Psoas muscle (tissue), 8 donors: ENCODE measurements around the gene GPR101. TPM values are rescaled to one million over a fixed set of nuclear protein-coding genes. Genes with fewer than 3 reads are reported as not detected.
"Not testable (repeated sequence)": the region's sequence is repeated elsewhere in the genome, so short reads cannot be mapped to it uniquely, and the experiment has no call there.

Experiments used
- ATAC-seq, 4 donors: fragments of 200-7000 bp; cut with Tn5 transposase; one replicate each; pipeline ENCODE4 v1.9.1; 2020; ENCODE audit warnings: moderate library complexity in 3 of 4, mild to moderate bottlenecking in 2 of 4
- DNase-seq, 2 donors: peaks; one replicate each; pipeline ENCODE4 v3.0.0-alpha.2; 2020
- H3K27ac ChIP-seq: fragments of 200-600 bp; one replicate; pipeline ENCODE4 v1.8.0; 2022
- H3K27me3 ChIP-seq, 3 donors: fragments of 200-600 bp in 1 of 3; one replicate each; pipeline versions ENCODE4 v1.6.1 to v1.8.0; 2013 to 2022; ENCODE audit warnings: low read length in 2 of 3, mild to moderate bottlenecking in 2 of 3, moderate library complexity in 1 of 3; ENCODE audit not compliant: insufficient read depth in 3 of 3
- H3K36me3 ChIP-seq, 2 donors: fragments of 200-600 bp in 1 of 2; one replicate each; pipeline versions ENCODE4 v1.6.1 to v1.8.0; 2013 to 2022; ENCODE audit warnings: low read depth in 1 of 2, mild to moderate bottlenecking in 1 of 2, moderate library complexity in 1 of 2; ENCODE audit not compliant: insufficient read depth in 1 of 2
- H3K4me1 ChIP-seq: fragments of 200-600 bp; one replicate; pipeline ENCODE4 v1.8.0; 2022
- H3K4me3 ChIP-seq: fragments of 200-600 bp; one replicate; pipeline ENCODE4 v1.8.0; 2022; ENCODE audit warnings: mild to moderate bottlenecking
- H3K9me3 ChIP-seq: fragments of 200-600 bp; one replicate; pipeline ENCODE4 v1.8.0; 2022
- WGBS, 3 donors: extraction: QIAGEN DNeasy Blood & Tissue Kit; methylation state at CpG; one replicate each; pipeline versions ENCODE4 v1.1.6 to v1.1.7; 2013; 5-methylcytosine and 5-hydroxymethylcytosine counted together
- intact Hi-C, 2 donors: fragments of 100-400 bp; cut with DNase I; formaldehyde crosslinking; loops; one replicate each; pipeline versions ENCODE4 v1.11.0 to v1.14.2; 2022
- polyA plus RNA-seq, 3 donors: library from polyadenylated mRNA; stranded (reverse); fragments of 200-250 nt; gene quantifications; one replicate each; pipeline ENCODE4 v1.2.3, GENCODE V29; 2013
- total RNA-seq, 4 donors: library from RNA; stranded (reverse); fragmentation: NEBNext Ultra II Directional in 2 of 4; extraction: Animal tissue kit (Norgen Biotek cat#: 25700) in 2 of 4; gene quantifications; one replicate each; pipeline versions ENCODE4 v1.2.1 to v1.2.4, GENCODE V29; 2021 to 2023
- TF ChIP-seq, protein P1 (sequence below): fragments of 200-600 bp; IDR thresholded peaks from one replicate; pipeline ENCODE4 v1.8.0; 2022; ENCODE audit warnings: antibody characterized with exemption
- donor health status: healthy with polysubstance abuse.
- donor health status: DM: no; HTN: no; CAD: no; lungs with moderate emphysema.
- donor health status: Bipolar disorder and iron deficiency.
- donor health status: healthy.
- donor health status: DM: yes; HTN: yes; CAD: no.
- donor health status: DM: no; HTN: no; CAD: no.
- donor health status: DM: no; HTN: no; CAD: no.
- donor health status: DM: yes; HTN: yes; CAD: no.

Gene GPR101
- total and polyA plus RNA-seq, 7 donors = not detected

DNA sequence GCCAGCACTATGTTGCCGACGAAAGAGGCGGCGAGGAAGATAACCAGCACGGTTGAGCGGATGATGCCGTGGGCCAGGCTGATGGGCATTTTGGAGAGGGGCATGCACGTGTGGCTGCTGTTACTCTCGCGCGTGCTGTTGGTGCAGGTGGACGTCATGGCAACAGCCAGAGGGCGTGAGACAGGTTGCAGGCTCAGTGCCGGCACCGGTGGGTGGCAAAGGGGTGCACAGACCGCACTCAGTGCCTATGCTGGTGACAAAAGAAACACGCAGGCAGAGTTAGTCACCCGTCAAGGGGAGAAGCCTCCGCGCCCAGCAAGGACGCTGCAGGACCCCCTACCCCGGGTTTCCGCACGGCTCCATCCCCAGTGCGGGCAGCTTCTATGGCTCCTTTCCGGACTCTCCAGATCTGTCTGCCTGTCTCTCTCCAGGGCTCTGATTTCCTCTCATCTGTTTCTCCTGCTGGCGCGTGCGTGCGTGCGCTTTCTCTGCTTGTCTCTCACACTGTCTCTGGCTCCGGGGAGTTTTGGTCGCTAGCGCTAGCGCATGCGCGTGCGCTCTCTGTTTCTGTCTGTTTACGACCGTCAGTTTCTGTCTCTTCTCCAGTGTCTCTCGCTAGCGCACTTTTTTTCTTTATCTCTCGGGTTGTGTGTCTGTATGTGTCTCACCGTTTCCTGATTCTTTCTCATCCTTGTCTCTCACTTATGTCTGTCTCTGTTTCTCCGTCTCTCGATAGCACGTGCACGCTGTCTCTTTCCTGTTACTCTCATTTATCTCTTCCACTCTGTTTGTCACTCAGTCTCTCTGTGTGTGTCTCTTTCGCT is 2.1 kb downstream of the GPR101 start:
- Histone ChIP-seq H3K27ac (no peak overlapping the region), H3K36me3 (no peaks in the 10 kb centered on the region), H3K4me3 (peak overlapping the region; percentile 58), H3K9me3 (no peaks in the 10 kb centered on the region), H3K4me1 (peaks cover 5% of the 10 kb centered on the region), H3K27me3 (peaks cover 0 to 69% (median 4%) of the 10 kb centered on the region in 3 donors)
- ATAC-seq (peak in 1 of 4 donors; percentile 65), DNase-seq (peak in 1 of 2 donors; percentile 18)
- TF ChIP-seq, protein P1, sequence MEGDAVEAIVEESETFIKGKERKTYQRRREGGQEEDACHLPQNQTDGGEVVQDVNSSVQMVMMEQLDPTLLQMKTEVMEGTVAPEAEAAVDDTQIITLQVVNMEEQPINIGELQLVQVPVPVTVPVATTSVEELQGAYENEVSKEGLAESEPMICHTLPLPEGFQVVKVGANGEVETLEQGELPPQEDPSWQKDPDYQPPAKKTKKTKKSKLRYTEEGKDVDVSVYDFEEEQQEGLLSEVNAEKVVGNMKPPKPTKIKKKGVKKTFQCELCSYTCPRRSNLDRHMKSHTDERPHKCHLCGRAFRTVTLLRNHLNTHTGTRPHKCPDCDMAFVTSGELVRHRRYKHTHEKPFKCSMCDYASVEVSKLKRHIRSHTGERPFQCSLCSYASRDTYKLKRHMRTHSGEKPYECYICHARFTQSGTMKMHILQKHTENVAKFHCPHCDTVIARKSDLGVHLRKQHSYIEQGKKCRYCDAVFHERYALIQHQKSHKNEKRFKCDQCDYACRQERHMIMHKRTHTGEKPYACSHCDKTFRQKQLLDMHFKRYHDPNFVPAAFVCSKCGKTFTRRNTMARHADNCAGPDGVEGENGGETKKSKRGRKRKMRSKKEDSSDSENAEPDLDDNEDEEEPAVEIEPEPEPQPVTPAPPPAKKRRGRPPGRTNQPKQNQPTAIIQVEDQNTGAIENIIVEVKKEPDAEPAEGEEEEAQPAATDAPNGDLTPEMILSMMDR = no peak
- WGBS, 3 donors = 1 to 28% (median 1%) methylated on average over 40 to 49 of the region's 49 CpGs
- intact Hi-C loops = no loop called here

DNA sequence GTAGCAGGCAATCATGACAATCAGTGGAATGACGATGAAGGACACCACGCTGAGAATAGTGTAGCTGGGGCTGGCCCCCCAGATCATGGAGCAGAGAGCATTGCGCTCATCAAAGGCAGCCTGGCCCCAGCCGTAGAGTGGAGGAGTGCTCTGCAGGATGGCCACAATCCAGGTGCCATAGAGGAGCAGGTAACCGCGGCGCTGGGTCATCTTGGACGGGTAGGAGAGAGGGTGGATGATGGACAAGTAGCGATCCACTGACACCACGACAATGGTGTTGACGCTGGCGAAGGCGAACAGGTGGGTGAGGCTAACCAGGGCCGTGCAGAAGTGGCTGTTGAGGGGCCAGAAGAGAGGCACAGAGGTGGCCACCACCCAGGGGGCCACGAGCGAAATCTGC is 2.8 kb downstream of the GPR101 start:
- no peak overlapping the region for H3K27ac ChIP-seq
- 7 to 38% (median 12%) methylated on average over 16 of the region's 16 CpGs for WGBS, 3 donors
- TF ChIP-seq, protein P1 = no peak
- no peaks in the 10 kb centered on the region for H3K9me3 ChIP-seq
- peaks cover 0 to 64% (median 4%) of the 10 kb centered on the region in 3 donors for H3K27me3 ChIP-seq
- ATAC-seq = no peak
- peaks cover 5% of the 10 kb centered on the region for H3K4me1 ChIP-seq
- H3K4me3 ChIP-seq = peak overlapping the region; percentile 58
- intact Hi-C loops = no loop called here
- H3K36me3 ChIP-seq = no peaks in the 10 kb centered on the region
- DNase-seq = no peak

DNA sequence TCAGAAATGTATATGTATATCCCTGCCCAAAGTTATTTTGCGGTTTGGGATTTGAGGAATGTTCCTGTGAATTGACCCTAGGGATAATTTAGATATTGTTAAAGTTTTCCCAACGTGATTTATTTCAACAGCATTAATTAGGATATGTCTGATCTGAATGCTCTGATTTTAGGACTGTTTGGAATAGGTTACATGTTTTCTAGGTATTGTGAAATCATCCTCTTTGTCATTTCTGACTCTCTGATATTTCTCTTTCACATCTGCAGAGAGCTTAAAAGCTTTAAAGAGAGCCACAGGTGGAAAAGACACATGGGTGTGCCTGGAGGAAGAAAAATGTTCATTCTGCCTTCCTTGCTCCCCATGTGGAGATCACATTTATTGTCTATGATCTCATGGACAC is 5.1 kb downstream of the GPR101 start:
- 46 to 58% (median 57%) methylated on average over 2 of the region's 2 CpGs for WGBS, 3 donors
- Histone ChIP-seq H3K27me3 (peaks cover 0 to 51% (median 2%) of the 10 kb centered on the region in 3 donors), H3K36me3 (no peaks in the 10 kb centered on the region), H3K9me3 (no peaks in the 10 kb centered on the region), H3K4me3 (no peak overlapping the region), H3K4me1 (peaks cover 5% of the 10 kb centered on the region), H3K27ac (no peak overlapping the region)
- intact Hi-C loops = no loop called here
- DNase-seq (no peak), ATAC-seq (no peak)
- TF ChIP-seq, protein P1 = no peak

DNA sequence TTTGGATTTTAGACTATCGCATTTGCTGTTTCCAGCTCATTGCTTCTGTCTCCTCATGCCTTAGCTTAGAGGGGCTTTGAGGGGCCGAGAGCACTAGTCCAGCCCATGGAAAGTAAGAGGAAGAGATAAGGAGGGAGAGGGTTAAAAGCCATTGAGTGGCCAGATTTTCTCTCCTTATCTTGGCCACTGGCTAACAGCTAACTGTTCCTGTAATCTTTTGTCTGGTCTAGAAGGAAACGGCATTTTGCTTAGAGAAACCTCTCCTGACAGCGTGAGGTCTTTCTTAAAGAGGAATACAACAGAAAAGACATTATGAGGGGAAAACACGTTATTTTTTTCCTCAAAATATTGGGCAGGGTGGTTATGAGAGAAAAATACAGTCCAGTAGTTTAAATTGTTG is 7.9 kb downstream of the GPR101 start:
- H3K27ac ChIP-seq = no peak overlapping the region
- no peaks in the 10 kb centered on the region for H3K36me3 ChIP-seq
- no peaks in the 10 kb centered on the region for H3K9me3 ChIP-seq
- DNase-seq (no peak), ATAC-seq (no peak)
- no peak overlapping the region for H3K4me3 ChIP-seq
- WGBS, 3 donors = 44 to 53% (median 45%) methylated on average over 5 of the region's 5 CpGs
- H3K27me3 ChIP-seq = peaks cover 0 to 24% (median 0%) of the 10 kb centered on the region in 3 donors
- no peaks in the 10 kb centered on the region for H3K4me1 ChIP-seq
- intact Hi-C loops = no loop called here
- TF ChIP-seq, protein P1 = no peak

DNA sequence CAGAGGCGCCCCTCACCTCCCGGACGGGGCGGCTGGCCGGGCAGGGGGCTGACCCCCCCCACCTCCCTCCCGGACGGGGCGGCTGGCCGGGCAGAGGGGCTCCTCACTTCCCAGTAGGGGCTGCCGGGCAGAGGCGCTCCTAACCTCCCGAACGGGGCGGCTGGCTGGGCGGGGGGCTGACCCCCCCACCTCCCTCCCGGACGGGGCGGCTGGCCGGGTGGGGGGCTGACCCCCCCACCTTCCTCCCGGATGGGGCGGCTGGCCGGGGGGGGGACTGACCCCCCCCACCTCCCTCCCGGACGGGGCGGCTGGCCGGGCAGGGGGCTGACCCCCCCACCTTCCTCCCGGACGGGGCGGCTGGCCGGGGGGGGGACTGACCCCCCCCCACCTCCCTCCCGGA is 33.6 kb downstream of the GPR101 start:
- H3K27me3 ChIP-seq, ATAC-seq, H3K9me3 ChIP-seq, H3K36me3 ChIP-seq, H3K4me3 ChIP-seq, H3K4me1 ChIP-seq, H3K27ac ChIP-seq, intact Hi-C loops, DNase-seq: not testable (repeated sequence)
- 79 to 98% methylated on average over 8 of the region's 31 CpGs; no CpG with 5 or more reads in 1 of the 3 donors for WGBS, 3 donors
